GM12874 (cell line): ENCODE data around the gene UGT1A1.

Experiments
- TF ChIP-seq, protein P1 (sequence below): IDR thresholded peaks from 2 replicates; pipeline ENCODE4 v1.5.1; 2011; ENCODE audit warnings: low read depth, mild to moderate bottlenecking, control low read depth, low read length, moderate library complexity; ENCODE audit not compliant: insufficient read depth

UGT1A1 gene

DNA sequence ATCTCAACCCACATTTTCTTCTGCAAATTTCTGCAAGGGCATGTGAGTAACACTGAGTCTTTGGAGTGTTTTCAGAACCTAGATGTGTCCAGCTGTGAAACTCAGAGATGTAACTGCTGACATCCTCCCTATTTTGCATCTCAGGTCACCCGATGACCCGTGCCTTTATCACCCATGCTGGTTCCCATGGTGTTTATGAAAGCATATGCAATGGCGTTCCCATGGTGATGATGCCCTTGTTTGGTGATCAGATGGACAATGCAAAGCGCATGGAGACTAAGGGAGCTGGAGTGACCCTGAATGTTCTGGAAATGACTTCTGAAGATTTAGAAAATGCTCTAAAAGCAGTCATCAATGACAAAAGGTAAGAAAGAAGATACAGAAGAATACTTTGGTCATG is 8.0 kb downstream of the UGT1A1 start:
- TF ChIP-seq, protein P1, sequence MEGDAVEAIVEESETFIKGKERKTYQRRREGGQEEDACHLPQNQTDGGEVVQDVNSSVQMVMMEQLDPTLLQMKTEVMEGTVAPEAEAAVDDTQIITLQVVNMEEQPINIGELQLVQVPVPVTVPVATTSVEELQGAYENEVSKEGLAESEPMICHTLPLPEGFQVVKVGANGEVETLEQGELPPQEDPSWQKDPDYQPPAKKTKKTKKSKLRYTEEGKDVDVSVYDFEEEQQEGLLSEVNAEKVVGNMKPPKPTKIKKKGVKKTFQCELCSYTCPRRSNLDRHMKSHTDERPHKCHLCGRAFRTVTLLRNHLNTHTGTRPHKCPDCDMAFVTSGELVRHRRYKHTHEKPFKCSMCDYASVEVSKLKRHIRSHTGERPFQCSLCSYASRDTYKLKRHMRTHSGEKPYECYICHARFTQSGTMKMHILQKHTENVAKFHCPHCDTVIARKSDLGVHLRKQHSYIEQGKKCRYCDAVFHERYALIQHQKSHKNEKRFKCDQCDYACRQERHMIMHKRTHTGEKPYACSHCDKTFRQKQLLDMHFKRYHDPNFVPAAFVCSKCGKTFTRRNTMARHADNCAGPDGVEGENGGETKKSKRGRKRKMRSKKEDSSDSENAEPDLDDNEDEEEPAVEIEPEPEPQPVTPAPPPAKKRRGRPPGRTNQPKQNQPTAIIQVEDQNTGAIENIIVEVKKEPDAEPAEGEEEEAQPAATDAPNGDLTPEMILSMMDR, result no peak

DNA sequence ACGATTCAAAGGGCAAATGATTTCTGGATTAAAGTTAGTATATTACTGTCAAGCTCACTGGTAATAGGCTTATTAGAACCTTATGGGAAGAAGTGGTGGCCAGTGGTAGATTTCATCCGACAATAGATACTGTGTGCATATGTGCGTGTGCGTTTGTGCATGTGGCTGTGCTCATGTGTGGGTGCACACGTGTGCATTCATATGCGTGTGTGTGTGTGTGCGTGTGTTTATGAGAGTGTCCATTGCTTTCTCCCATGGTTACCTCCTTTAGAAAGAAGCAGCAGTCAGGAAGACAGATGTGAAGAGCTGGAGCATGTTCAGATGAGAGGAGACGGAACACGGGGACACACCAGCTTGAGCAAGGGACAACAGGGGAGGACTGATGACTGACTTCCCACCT is 9.2 kb downstream of the UGT1A1 start:
- TF ChIP-seq, protein P1, result no peak

DNA sequence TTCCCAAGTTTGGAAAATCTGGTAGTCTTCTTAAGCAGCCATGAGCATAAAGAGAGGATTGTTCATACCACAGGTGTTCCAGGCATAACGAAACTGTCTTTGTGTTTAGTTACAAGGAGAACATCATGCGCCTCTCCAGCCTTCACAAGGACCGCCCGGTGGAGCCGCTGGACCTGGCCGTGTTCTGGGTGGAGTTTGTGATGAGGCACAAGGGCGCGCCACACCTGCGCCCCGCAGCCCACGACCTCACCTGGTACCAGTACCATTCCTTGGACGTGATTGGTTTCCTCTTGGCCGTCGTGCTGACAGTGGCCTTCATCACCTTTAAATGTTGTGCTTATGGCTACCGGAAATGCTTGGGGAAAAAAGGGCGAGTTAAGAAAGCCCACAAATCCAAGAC is 12.1 kb downstream of the UGT1A1 start:
- TF ChIP-seq, protein P1, result no peak

DNA sequence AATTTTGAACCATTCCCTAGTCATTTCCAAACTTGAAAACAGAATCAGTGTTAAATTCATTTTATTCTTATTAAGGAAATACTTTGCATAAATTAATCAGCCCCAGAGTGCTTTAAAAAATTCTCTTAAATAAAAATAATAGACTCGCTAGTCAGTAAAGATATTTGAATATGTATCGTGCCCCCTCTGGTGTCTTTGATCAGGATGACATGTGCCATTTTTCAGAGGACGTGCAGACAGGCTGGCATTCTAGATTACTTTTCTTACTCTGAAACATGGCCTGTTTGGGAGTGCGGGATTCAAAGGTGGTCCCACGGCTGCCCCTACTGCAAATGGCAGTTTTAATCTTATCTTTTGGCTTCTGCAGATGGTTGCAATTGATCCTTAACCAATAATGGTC is 12.5 kb downstream of the UGT1A1 start:
- TF ChIP-seq, protein P1, result no peak

DNA sequence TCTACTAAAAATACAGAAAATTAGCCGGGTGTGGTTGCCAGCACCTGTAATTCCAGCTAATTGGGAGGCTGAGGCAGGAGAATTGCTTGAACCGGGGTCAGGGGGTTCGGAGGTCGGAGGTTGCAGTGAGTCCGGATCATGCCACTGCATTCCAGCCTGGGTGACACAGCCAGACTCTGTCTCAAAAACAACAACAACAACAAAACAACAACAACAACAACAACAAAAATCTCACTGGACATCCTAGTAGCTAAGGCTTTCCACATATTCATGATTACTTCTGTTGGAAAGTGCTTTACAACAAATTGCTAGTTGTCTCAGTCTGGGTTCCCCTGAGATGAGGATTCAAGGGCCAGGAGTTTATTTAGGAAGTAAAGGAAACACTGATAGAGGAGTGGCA is 13.8 kb downstream of the UGT1A1 start:
- TF ChIP-seq, protein P1, result no peak

DNA sequence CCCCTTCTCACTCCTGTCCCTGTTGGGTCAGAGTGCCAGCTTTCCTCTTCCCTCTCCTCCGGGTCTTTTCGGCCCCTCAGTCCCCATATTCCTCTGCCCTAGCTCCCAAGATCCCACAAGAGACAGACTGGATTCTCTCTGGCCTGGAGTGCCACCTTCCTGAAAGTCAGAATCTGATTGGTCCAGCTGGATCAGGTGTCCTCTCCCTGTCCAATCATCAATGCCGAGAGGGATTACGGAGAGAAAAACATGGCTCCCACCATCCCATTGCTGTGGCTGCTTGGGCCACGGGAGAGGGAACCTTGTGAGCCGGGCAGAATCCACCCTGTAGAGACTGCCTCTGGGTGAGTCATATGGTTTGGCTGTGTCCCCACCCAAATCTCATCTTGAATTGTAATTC is 15.3 kb downstream of the UGT1A1 start:
- TF ChIP-seq, protein P1, result no peak

DNA sequence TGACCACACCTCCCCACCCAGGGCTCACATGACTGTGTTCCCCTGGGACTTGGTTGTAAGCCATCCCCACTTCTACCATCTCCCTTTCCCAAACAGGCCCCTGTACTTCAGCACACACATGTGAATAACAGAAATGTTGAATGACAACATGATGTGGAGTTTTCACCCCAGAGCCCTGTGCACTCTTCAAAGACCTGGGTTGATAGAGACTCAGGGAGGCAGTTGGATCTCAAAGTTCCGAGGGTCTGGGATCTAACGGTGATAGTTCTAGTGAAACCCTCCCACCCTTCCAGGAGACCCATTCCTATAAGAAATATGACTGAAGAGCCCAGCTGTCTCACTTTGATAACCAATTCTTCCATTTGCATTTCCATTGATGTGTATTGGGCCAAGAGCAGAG is 18.0 kb downstream of the UGT1A1 start, which contains the start of gene MROH2A:
MROH2A (plus strand) TSS at position 301 of the 400 bp plus-strand sequence. CDS start 1,029 bp downstream, outside the sequence.
- TF ChIP-seq, protein P1, result no peak
